Mesendoderm (in vitro differentiated cells): ENCODE measurements around the gene NHERF1.

Experiments
- DNase-seq: peaks from one replicate; pipeline ENCODE4 v3.0.0; 2013
- H2AK5ac ChIP-seq: 2 replicates; pipeline ENCODE4 v1.6.1; 2013; ENCODE audit warnings: low read length, inconsistent platforms
- H2BK120ac ChIP-seq: 2 replicates; pipeline ENCODE4 v1.6.1; 2013; ENCODE audit warnings: low read depth, mild to moderate bottlenecking, low read length, moderate library complexity, mixed read lengths
- H2BK15ac ChIP-seq: replicated peaks from 2 replicates; pipeline ENCODE4 v1.6.1; 2013; ENCODE audit warnings: low read depth, mild to moderate bottlenecking, moderate library complexity
- H2BK5ac ChIP-seq: 2 replicates; pipeline ENCODE4 v1.6.1; 2013; ENCODE audit warnings: low read length, inconsistent platforms
- H3K18ac ChIP-seq: 2 replicates; pipeline ENCODE4 v1.6.1; 2013; ENCODE audit warnings: mild to moderate bottlenecking, low read length, mixed read lengths
- H3K23ac ChIP-seq: one replicate; pipeline ENCODE4 v1.6.1; 2013; ENCODE audit warnings: low read length
- H3K27ac ChIP-seq: 2 replicates; pipeline ENCODE4 v1.5.1; 2013; ENCODE audit warnings: low read depth, mild to moderate bottlenecking, inconsistent platforms, low read length, moderate library complexity
- H3K27me3 ChIP-seq: 2 replicates; pipeline ENCODE4 v1.6.1; 2013; ENCODE audit warnings: low read length, control low read depth, mild to moderate bottlenecking, inconsistent platforms; ENCODE audit not compliant: insufficient read depth, poor library complexity
- H3K36me3 ChIP-seq: 2 replicates; pipeline ENCODE4 v1.6.1; 2013; ENCODE audit warnings: low read length, inconsistent platforms; ENCODE audit not compliant: control insufficient read depth, insufficient read depth
- H3K4ac ChIP-seq: one replicate; pipeline ENCODE4 v1.6.1; 2013; ENCODE audit warnings: low read depth, mild to moderate bottlenecking, low read length, moderate library complexity
- H3K4me1 ChIP-seq: 2 replicates; pipeline ENCODE4 v1.6.1; 2013; ENCODE audit warnings: low read depth, low read length, inconsistent platforms; ENCODE audit not compliant: control insufficient read depth
- H3K4me2 ChIP-seq: 2 replicates; pipeline ENCODE4 v1.6.1; 2013; ENCODE audit warnings: low read length
- H3K4me3 ChIP-seq: 2 replicates; pipeline ENCODE4 v1.5.1; 2013; ENCODE audit warnings: mild to moderate bottlenecking, low read length
- H3K56ac ChIP-seq: one replicate; pipeline ENCODE4 v1.6.1; 2013; ENCODE audit warnings: low read length
- H3K79me1 ChIP-seq: 2 replicates; pipeline ENCODE4 v1.6.1; 2013; ENCODE audit warnings: low read length, inconsistent platforms
- H3K79me2 ChIP-seq: 2 replicates; pipeline ENCODE4 v1.6.1; 2013; ENCODE audit warnings: mild to moderate bottlenecking, low read length; ENCODE audit not compliant: control insufficient read depth, insufficient read depth
- H3K9ac ChIP-seq: 2 replicates; pipeline ENCODE4 v1.6.1; 2013; ENCODE audit warnings: low read length, inconsistent platforms
- H4K5ac ChIP-seq: one replicate; pipeline ENCODE4 v1.6.1; 2013; ENCODE audit warnings: low read length
- H4K8ac ChIP-seq: one replicate; pipeline ENCODE4 v1.6.1; 2013; ENCODE audit warnings: low read depth, mild to moderate bottlenecking, control low read depth, low read length, moderate library complexity
- WGBS: extraction: QIAGEN DNeasy Blood & Tissue Kit; methylation state at CpG from one replicate; pipeline ENCODE4 v1.1.7; 2013; ENCODE audit warnings: low lambda C conversion rate, missing lambda C conversion rate; ENCODE audit not compliant: insufficient coverage; ENCODE audit errors: extremely low coverage; 5-methylcytosine and 5-hydroxymethylcytosine counted together

The NHERF1 gene

GRCh38 chr17:74818291-74818938 lies 70.0 kb downstream of the NHERF1 start:
- WGBS: no CpG with 5 or more reads among the region's 16 CpGs

More at GRCh38 chr17:74818291-74818938, 70.0 kb downstream of the NHERF1 start:
- Histone ChIP-seq H3K56ac (no peak overlapping the region), H4K8ac (no peak overlapping the region), H3K18ac (no peak overlapping the region), H2BK5ac (no peak overlapping the region), H3K4me2 (no peak overlapping the region), H3K36me3 (no peaks in the 10 kb centered on the region), H3K4me1 (peaks cover 2% of the 10 kb centered on the region), H3K9ac (no peak overlapping the region), H3K79me1 (no peaks in the 10 kb centered on the region), H3K23ac (no peak overlapping the region), H3K27me3 (no peaks in the 10 kb centered on the region), H2BK15ac (no peak overlapping the region), H3K79me2 (no peaks in the 10 kb centered on the region), H2BK120ac (no peak overlapping the region), H2AK5ac (no peak overlapping the region), H4K5ac (no peak overlapping the region), H3K4me3 (no peak overlapping the region), H3K4ac (no peak overlapping the region), H3K27ac (no peak overlapping the region)
- DNase-seq: peak; percentile 73
